ENCODE measurements around the gene TESPA1. TPM values are rescaled to one million over a fixed set of nuclear protein-coding genes. Genes with fewer than 3 reads are reported as not detected.

The TESPA1 gene
- total and polyA plus RNA-seq, 4 donors = 0.73 to 3.1 (median 1.7) TPM

DNA sequence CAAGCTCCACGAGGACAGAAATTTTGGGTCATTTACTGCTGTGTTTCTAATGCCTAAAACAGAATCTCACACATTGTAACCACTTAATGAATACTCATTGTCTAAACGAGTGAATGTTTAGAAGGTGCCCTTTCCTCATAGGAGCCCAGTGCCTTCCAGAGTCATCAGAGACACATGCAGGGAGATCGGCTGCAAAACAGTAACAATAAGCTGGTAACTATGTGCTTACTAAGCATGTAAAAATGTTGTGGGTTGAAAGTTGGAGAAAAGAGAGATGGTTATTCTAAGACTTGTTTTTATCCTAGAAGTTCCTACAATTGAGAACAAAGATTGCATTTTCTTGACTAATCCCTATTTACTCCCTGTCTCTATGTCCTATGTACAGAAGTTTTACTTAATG lies 7.4 kb downstream of the TESPA1 start:
- TF ChIP-seq, protein P1, sequence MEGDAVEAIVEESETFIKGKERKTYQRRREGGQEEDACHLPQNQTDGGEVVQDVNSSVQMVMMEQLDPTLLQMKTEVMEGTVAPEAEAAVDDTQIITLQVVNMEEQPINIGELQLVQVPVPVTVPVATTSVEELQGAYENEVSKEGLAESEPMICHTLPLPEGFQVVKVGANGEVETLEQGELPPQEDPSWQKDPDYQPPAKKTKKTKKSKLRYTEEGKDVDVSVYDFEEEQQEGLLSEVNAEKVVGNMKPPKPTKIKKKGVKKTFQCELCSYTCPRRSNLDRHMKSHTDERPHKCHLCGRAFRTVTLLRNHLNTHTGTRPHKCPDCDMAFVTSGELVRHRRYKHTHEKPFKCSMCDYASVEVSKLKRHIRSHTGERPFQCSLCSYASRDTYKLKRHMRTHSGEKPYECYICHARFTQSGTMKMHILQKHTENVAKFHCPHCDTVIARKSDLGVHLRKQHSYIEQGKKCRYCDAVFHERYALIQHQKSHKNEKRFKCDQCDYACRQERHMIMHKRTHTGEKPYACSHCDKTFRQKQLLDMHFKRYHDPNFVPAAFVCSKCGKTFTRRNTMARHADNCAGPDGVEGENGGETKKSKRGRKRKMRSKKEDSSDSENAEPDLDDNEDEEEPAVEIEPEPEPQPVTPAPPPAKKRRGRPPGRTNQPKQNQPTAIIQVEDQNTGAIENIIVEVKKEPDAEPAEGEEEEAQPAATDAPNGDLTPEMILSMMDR (IDR thresholded peaks at IDR 0.05; ENCODE audit: control extremely low read depth, extremely low read depth) = no peak
- Histone ChIP-seq H3K27me3 (ENCODE audit: control insufficient read depth in 3 of 3, insufficient read depth in 3 of 3, low read length in 2 of 3) (no peaks in the 10 kb centered on the region), H3K4me1 (ENCODE audit: control insufficient read depth in 5 of 5, insufficient read depth in 5 of 5, low read length in 5 of 5) (no peaks in the 10 kb centered on the region), H3K27ac (ENCODE audit: low read depth in 1 of 2, low read length in 1 of 2) (no peak overlapping the region), H3K4me3 (no peak overlapping the region), H3K9me3 (ENCODE audit: control insufficient read depth in 4 of 4, insufficient read depth in 3 of 4, low read length in 3 of 4) (no peaks in the 10 kb centered on the region), H3K9ac (ENCODE audit: insufficient read depth in 1 of 2, low read length in 2 of 2) (no peak overlapping the region), H3K36me3 (ENCODE audit: control insufficient read depth in 4 of 4, insufficient read depth in 4 of 4, low read length in 4 of 4) (no peaks in the 10 kb centered on the region)
- ATAC-seq (ENCODE audit: insufficient read depth, low FRiP score) = no peak
- DNase-seq = no peak
- WGBS, 2 donors = 47 to 60% methylated on average over 3 of the region's 3 CpGs

DNA sequence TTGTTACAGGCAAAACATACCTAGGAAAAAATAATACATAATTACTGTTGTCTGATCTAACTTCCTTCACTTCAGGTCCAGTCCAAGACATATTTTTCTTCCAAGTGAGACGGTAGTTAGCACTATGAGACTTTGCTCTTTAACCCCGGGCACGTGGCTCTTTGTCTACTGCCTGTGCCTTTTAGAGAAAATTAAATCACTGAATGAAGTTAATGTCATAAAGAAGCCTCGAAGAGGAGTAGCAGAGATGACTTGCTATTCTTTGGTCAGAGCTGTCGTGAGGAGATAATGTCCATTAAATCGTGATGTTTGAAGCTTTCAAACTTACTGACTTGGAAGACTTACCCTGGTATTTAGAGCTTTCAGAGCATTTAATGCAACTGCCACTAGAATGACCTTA lies 8.7 kb downstream of the TESPA1 start:
- H3K9me3 ChIP-seq (ENCODE audit: control insufficient read depth in 4 of 4, insufficient read depth in 3 of 4, low read length in 3 of 4) = no peaks in the 10 kb centered on the region
- no peaks in the 10 kb centered on the region for H3K27me3 ChIP-seq (ENCODE audit: control insufficient read depth in 3 of 3, insufficient read depth in 3 of 3, low read length in 2 of 3)
- H3K4me1 ChIP-seq (ENCODE audit: control insufficient read depth in 5 of 5, insufficient read depth in 5 of 5, low read length in 5 of 5) = no peaks in the 10 kb centered on the region
- no peak overlapping the region for H3K27ac ChIP-seq (ENCODE audit: low read depth in 1 of 2, low read length in 1 of 2)
- WGBS, 2 donors = 57 to 58% methylated on average over 6 of the region's 6 CpGs
- DNase-seq (no peak), ATAC-seq (ENCODE audit: insufficient read depth, low FRiP score) (no peak)
- no peaks in the 10 kb centered on the region for H3K36me3 ChIP-seq (ENCODE audit: control insufficient read depth in 4 of 4, insufficient read depth in 4 of 4, low read length in 4 of 4)
- H3K9ac ChIP-seq (ENCODE audit: insufficient read depth in 1 of 2, low read length in 2 of 2) = no peak overlapping the region
- TF ChIP-seq, protein P1 (IDR thresholded peaks at IDR 0.05; ENCODE audit: control extremely low read depth, extremely low read depth) = no peak
- no peak overlapping the region for H3K4me3 ChIP-seq

DNA sequence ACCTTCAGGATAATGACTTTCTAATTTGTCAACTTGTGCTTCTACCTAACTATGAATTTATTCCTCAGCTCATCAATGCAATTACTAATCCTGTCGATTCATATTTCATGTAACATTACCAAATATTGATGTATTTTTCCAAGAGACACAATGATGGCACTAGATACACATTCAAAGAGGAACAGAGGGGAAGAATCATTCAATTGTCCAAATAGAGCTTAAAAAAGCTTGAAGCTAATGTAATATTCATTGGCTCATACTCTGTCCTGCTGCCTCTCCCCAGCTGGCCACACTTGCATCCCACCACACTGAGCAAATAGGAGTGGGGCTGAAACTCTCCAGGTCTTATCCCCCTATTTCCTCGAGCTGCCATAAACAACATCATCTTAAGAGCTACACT lies 9.3 kb downstream of the TESPA1 start:
- no peaks in the 10 kb centered on the region for H3K9me3 ChIP-seq (ENCODE audit: control insufficient read depth in 4 of 4, insufficient read depth in 3 of 4, low read length in 3 of 4)
- H3K4me3 ChIP-seq = no peak overlapping the region
- no peak overlapping the region for H3K27ac ChIP-seq (ENCODE audit: low read depth in 1 of 2, low read length in 1 of 2)
- TF ChIP-seq, protein P1 (IDR thresholded peaks at IDR 0.05; ENCODE audit: control extremely low read depth, extremely low read depth) = no peak
- no peaks in the 10 kb centered on the region for H3K27me3 ChIP-seq (ENCODE audit: control insufficient read depth in 3 of 3, insufficient read depth in 3 of 3, low read length in 2 of 3)
- H3K4me1 ChIP-seq (ENCODE audit: control insufficient read depth in 5 of 5, insufficient read depth in 5 of 5, low read length in 5 of 5) = no peaks in the 10 kb centered on the region
- no peak overlapping the region for H3K9ac ChIP-seq (ENCODE audit: insufficient read depth in 1 of 2, low read length in 2 of 2)
- 82 to 90% methylated on average over 2 of the region's 2 CpGs for WGBS, 2 donors
- DNase-seq (no peak), ATAC-seq (ENCODE audit: insufficient read depth, low FRiP score) (no peak)
- no peaks in the 10 kb centered on the region for H3K36me3 ChIP-seq (ENCODE audit: control insufficient read depth in 4 of 4, insufficient read depth in 4 of 4, low read length in 4 of 4)

DNA sequence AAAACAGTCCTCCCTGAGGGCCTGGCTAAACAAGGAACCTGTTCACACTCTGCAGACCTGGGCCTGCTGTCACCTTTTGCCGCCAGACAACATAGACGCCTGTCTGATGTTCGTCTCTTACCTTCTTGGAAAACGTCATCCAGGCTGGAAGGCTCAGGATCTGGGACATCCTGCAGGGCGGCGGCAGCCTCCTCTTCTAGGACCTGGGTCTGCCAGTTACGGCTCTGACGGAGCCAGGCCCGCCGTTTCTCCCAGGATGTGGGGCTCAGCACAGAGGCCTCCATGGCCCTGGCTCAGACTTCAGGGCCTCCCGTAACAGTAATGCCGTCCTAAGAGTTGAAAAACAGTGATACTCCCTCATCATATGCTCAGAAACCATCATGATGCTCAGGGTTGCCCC lies 10.3 kb downstream of the TESPA1 start:
- TF ChIP-seq, protein P1 (IDR thresholded peaks at IDR 0.05; ENCODE audit: control extremely low read depth, extremely low read depth) = no peak
- Histone ChIP-seq H3K4me3 (no peak overlapping the region), H3K4me1 (ENCODE audit: control insufficient read depth in 5 of 5, insufficient read depth in 5 of 5, low read length in 5 of 5) (no peaks in the 10 kb centered on the region), H3K9me3 (ENCODE audit: control insufficient read depth in 4 of 4, insufficient read depth in 3 of 4, low read length in 3 of 4) (no peaks in the 10 kb centered on the region), H3K27me3 (ENCODE audit: control insufficient read depth in 3 of 3, insufficient read depth in 3 of 3, low read length in 2 of 3) (no peaks in the 10 kb centered on the region), H3K9ac (ENCODE audit: insufficient read depth in 1 of 2, low read length in 2 of 2) (no peak overlapping the region), H3K27ac (ENCODE audit: low read depth in 1 of 2, low read length in 1 of 2) (no peak overlapping the region), H3K36me3 (ENCODE audit: control insufficient read depth in 4 of 4, insufficient read depth in 4 of 4, low read length in 4 of 4) (no peaks in the 10 kb centered on the region)
- 87 to 89% methylated on average over 12 of the region's 12 CpGs for WGBS, 2 donors
- ATAC-seq (ENCODE audit: insufficient read depth, low FRiP score) = no peak
- DNase-seq = no peak
